PFSK-1 (cell line): ENCODE measurements around the gene RNH1.

Experiments used
- FOXP2 ChIP-seq: optimal IDR thresholded peaks from 2 replicates; pipeline ENCODE3; 2011; ENCODE audit warnings: borderline replicate concordance, control low read depth, inconsistent platforms; ENCODE audit not compliant: insufficient read depth; ENCODE audit errors: extremely low read length, extremely low read depth
- POLR2AphosphoS5 ChIP-seq: IDR thresholded peaks from 2 replicates; pipeline ENCODE4 v1.6.1; 2012; ENCODE audit warnings: low read depth, mild to moderate bottlenecking, control low read depth, low read length, moderate library complexity
- REST ChIP-seq, 2 experiments: IDR thresholded peaks; 2 replicates each; pipeline versions ENCODE4 v1.6.1 to v1.8.0; 2011 to 2012; ENCODE audit warnings: low read depth in 2 of 2, low read length in 2 of 2, control low read depth in 1 of 2, inconsistent platforms in 1 of 2, mild to moderate bottlenecking in 1 of 2, moderate library complexity in 1 of 2; ENCODE audit not compliant: insufficient read depth in 1 of 2
- SIN3A ChIP-seq: IDR thresholded peaks from 2 replicates; pipeline ENCODE4 v1.6.1; 2012; ENCODE audit warnings: mild to moderate bottlenecking, low read length, moderate library complexity, borderline replicate concordance; ENCODE audit not compliant: insufficient read depth
- TAF1 ChIP-seq: IDR thresholded peaks from 2 replicates; pipeline ENCODE4 v1.6.1; 2012; ENCODE audit warnings: low read length, control low read depth, borderline replicate concordance; ENCODE audit not compliant: insufficient read depth

The RNH1 gene

GRCh38 chr11:488992-489391, 18.1 kb downstream of the RNH1 start:
- TF ChIP-seq POLR2AphosphoS5: no peak

GRCh38 chr11:488579-488978, 18.5 kb downstream of the RNH1 start:
- no peak for TF ChIP-seq FOXP2
- no peak for TF ChIP-seq TAF1
- TF ChIP-seq SIN3A: no peak
- no peak for TF ChIP-seq REST (IDR thresholded peaks at IDR 0.05; ENCODE audit: insufficient read depth in 1 of 2, low read depth in 2 of 2, low read length in 2 of 2)
- TF ChIP-seq POLR2AphosphoS5: no peak

GRCh38 chr11:488062-488461, 19.0 kb downstream of the RNH1 start:
- TF ChIP-seq SIN3A (no peak), TAF1 (no peak), FOXP2 (no peak), POLR2AphosphoS5 (no peak), REST (IDR thresholded peaks at IDR 0.05; ENCODE audit: insufficient read depth in 1 of 2, low read depth in 2 of 2, low read length in 2 of 2) (no peak)

- TF ChIP-seq SIN3A (no peak), TAF1 (no peak), FOXP2 (no peak), REST (IDR thresholded peaks at IDR 0.05; ENCODE audit: insufficient read depth in 1 of 2, low read depth in 2 of 2, low read length in 2 of 2) (no peak), POLR2AphosphoS5 (no peak)
Measured at GRCh38 chr11:487571-488021, 19.4 kb downstream of the RNH1 start.

- TF ChIP-seq TAF1 (no peak), REST (IDR thresholded peaks at IDR 0.05; ENCODE audit: insufficient read depth in 1 of 2, low read depth in 2 of 2, low read length in 2 of 2) (no peak), SIN3A (no peak), FOXP2 (no peak)
Measured at GRCh38 chr11:486189-486588, 20.9 kb downstream of the RNH1 start.
